G401.6 (cell line): ENCODE measurements around the gene PA2G4.
"Not testable (repeated sequence)": the region's sequence is repeated elsewhere in the genome, so short reads cannot be mapped to it uniquely, and the experiment has no call there.

Experiments
- FAIRE-seq: peaks from 2 replicates; lab custom pipeline; 2012; peaks lifted over from hg19 to GRCh38; lab: Jason Lieb, UNC

Gene PA2G4

GRCh38 chr12:56101045-56101444, 3.3 kb upstream of the PA2G4 start:
- FAIRE-seq = no peak

GRCh38 chr12:56102683-56103065, 1.7 kb upstream of the PA2G4 start:
- FAIRE-seq = no peak

- no peak for FAIRE-seq
Observed at GRCh38 chr12:56103066-56103711, 1.2 kb upstream of the PA2G4 start.

- no peak for FAIRE-seq
Observed at GRCh38 chr12:56103823-56104108, 593 bp upstream of the PA2G4 start.

- FAIRE-seq = no peak
Observed at GRCh38 chr12:56104815-56105608, 653 bp downstream of the PA2G4 start.

GRCh38 chr12:56105609-56105902, 1.2 kb downstream of the PA2G4 start:
- no peak for FAIRE-seq

GRCh38 chr12:56107242-56107641, 2.9 kb downstream of the PA2G4 start:
- no peak for FAIRE-seq

GRCh38 chr12:56110571-56110970, 6.2 kb downstream of the PA2G4 start:
- FAIRE-seq = no peak

- no peak for FAIRE-seq
Observed at GRCh38 chr12:56114084-56114483, 9.7 kb downstream of the PA2G4 start.

GRCh38 chr12:56115329-56115728, 11.0 kb downstream of the PA2G4 start:
- no peak for FAIRE-seq

GRCh38 chr12:56116267-56117081, 12.1 kb downstream of the PA2G4 start, which contains the start of gene RPL41:
RPL41 (plus strand) TSS chr12:56116633.
- FAIRE-seq = peak; percentile 94

GRCh38 chr12:56117082-56117706, 12.8 kb downstream of the PA2G4 start:
- not testable (repeated sequence) for FAIRE-seq

- FAIRE-seq = peak; percentile 97
Observed at GRCh38 chr12:56117778-56118687, 13.7 kb downstream of the PA2G4 start, which contains the start of gene ZC3H10. ZC3H10 (plus strand) TSS chr12:56118266; CDS start chr12:56120563, 2,297 bp downstream.

GRCh38 chr12:56118688-56119357, 14.5 kb downstream of the PA2G4 start:
- no peak for FAIRE-seq

- FAIRE-seq = peak; percentile 90
Observed at GRCh38 chr12:56119361-56119796, 15.0 kb downstream of the PA2G4 start.

GRCh38 chr12:56120158-56120846, 15.9 kb downstream of the PA2G4 start:
- no peak for FAIRE-seq

GRCh38 chr12:56121204-56121870, 17.0 kb downstream of the PA2G4 start:
- no peak for FAIRE-seq

- FAIRE-seq = no peak
Observed at GRCh38 chr12:56122637-56123036, 18.3 kb downstream of the PA2G4 start.

- no peak for FAIRE-seq
Observed at GRCh38 chr12:56124133-56124532, 19.8 kb downstream of the PA2G4 start.

GRCh38 chr12:56126732-56127239, 22.4 kb downstream of the PA2G4 start:
- no peak for FAIRE-seq
